ENCODE results near the gene CUX1.
"Not testable (repeated sequence)": the region's sequence is repeated elsewhere in the genome, so short reads cannot be mapped to it uniquely, and the experiment has no call there.

GRCh38 chr7:102012112-102012830, 194.8 kb downstream of the CUX1 start:
- not testable (repeated sequence) for TF ChIP-seq CTCF (IDR thresholded peaks at IDR 0.05; ENCODE audit: insufficient read depth, low read length); REST (IDR thresholded peaks at IDR 0.05; ENCODE audit: insufficient replicate concordance, low read depth)

All from HL-60 (cell line).